IMR-90 (cell line): ENCODE data around the gene DAB1.

Source experiments
- CTCF ChIP-seq: conservative IDR thresholded peaks from 2 replicates; pipeline ENCODE4 v1.5.1; 2012; ENCODE audit warnings: mild to moderate bottlenecking, low read depth, low read length, improper control_type of control experiment
- POLR2A ChIP-seq: IDR thresholded peaks from 2 replicates; pipeline ENCODE4 v1.6.1; 2012; ENCODE audit warnings: mild to moderate bottlenecking, low read depth, low read length
- RCOR1 ChIP-seq: IDR thresholded peaks from 2 replicates; pipeline ENCODE4 v1.6.1; 2012; ENCODE audit warnings: mild to moderate bottlenecking, low read length, improper control_type of control experiment; ENCODE audit not compliant: insufficient replicate concordance
- SMC3 ChIP-seq: fragments of 150-350 bp; IDR thresholded peaks from 2 replicates; pipeline ENCODE4 v1.6.1; 2016; ENCODE audit warnings: low read depth, mild to moderate bottlenecking, antibody characterized with exemption, low read length, moderate library complexity

GRCh38 chr1:57117753-57118152 lies 306.1 kb downstream of the DAB1 start:
- no peak for TF ChIP-seq CTCF
- TF ChIP-seq RCOR1 = no peak
- no peak for TF ChIP-seq POLR2A
- no peak for TF ChIP-seq SMC3
